A549 treated with AZD9567 at 1 μM for 4 hours (cell line): ENCODE measurements around the gene PTGES2. TPM values are rescaled to one million over a fixed set of nuclear protein-coding genes. Genes with fewer than 3 reads are reported as not detected.

ENCODE experiments used
- total RNA-seq: library from RNA; stranded (reverse); fragments of 200-300 nt; extraction: Qiagen RNA extraction; gene quantifications from 5 replicates; pipeline ENCODE4 v1.2.3, GENCODE V29; 2022; ENCODE audit not compliant: insufficient read depth

PTGES2 gene
- 75.3 to 103 TPM (median 98.9 TPM) in 5 replicates for total RNA-seq

DNA sequence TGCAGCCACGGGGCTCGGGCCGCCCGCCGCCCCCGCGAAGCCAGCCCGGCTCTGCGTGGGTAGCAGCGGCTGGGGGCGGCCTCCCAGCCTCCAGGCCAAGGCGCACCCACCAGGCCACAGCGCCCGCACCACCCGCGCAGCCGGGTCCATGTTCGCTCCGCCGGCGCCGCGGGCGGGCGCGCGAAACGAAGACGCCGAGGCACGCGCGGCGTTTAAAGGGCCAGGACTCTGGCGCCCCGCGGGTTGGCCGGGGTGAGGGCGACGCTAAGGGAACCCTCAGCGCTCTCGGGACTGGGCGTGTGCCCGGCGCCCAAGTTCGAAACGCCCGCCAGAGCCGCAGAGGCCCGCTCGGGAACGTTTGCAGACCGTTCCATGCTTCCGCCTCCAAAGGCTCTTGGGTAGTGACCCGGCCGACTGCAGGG is at the start of gene PTGES2:
PTGES2 (minus strand) TSS at position 162 of the 422 bp plus-strand sequence; CDS start at position 150, 12 bp downstream.

DNA sequence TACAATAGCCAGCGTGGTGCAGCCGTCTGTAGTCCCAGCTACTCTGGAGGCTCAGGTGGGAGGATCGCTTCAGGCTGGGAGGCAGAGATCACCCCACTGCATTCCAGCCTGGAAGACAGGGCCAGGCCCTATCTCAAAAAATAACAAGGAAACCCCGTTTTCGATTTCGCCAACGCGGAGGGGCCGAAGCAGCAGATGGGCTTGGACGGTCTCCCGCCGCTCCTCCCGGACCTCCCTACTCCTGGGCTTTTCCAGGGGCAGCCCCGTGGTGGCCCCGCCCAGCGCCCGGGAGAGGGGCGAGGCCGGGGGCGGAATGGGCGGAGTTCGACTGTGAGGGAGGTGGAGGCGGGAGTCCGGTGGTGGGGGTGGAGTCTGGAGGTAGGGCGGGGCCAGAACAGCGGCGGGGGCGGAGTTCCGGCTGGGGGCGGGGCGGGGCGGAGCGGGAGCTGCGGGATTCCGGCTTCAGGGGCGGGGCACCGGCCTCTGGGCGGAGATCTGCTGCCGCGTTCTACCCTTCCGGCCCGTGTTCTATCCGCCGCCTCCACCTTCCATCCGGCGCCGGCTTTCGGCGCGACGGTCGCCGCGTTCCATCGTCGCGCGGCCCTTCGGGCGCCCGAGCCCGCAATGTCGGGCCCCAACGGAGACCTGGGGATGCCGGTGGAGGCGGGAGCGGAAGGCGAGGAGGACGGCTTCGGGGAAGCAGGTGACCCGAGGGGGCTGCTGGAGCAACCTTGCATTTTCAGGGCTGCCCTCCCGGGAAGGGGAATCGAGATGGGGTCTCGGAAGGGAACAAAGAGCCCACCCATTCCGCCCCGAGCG is 32.5 kb upstream of the PTGES2 start, which contains the start of gene BBLN:
BBLN (plus strand) TSS at position 482 of the 819 bp plus-strand sequence; CDS start at position 625, 143 bp downstream.

DNA sequence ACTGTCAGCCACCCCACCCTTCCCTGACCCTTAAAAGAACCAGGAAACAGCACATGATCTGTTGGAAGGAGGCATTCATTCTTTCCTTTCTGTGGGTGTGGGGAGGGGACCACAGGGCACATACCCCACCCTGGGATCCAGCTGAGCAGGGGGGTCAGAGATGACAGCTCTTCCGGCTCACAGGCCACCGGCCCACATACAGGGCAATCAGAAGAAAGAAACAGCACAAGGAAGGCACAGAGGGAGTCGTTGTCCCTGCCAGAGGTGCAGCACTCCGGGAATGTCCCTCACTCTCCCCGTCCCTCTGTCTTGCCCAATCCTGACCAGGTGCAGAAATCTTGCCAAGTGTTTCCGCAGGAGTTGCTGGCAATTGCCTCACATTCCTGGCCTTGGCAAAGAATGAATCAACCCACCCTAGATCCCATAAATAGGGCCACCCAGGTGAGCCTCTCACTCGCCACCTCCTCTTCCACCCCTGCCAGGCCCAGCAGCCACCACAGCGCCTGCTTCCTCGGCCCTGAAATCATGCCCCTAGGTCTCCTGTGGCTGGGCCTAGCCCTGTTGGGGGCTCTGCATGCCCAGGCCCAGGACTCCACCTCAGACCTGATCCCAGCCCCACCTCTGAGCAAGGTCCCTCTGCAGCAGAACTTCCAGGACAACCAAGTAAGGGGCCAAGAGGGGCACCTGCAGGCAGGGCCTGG is 21.6 kb upstream of the PTGES2 start, which contains the start of gene LCN2:
LCN2 (plus strand) TSS at position 453 of the 701 bp plus-strand sequence; CDS start at position 526, 73 bp downstream.

Other genes with a start within 250 kb of the PTGES2 start
- 19.5 to 29.9 TPM (median 22.3 TPM) in 5 replicates for gene ST6GALNAC6, start 228.1 kb downstream of the PTGES2 start, total RNA-seq
- gene ST6GALNAC4, start 210.7 kb downstream of the PTGES2 start, total RNA-seq: 16.1 to 19.0 TPM (median 18.1 TPM) in 5 replicates
- 1.1 to 7.0 TPM (median 2.2 TPM) in 5 replicates for gene PIP5KL1, start 197.0 kb downstream of the PTGES2 start, total RNA-seq
- 38.0 to 48.2 TPM (median 43.1 TPM) in 5 replicates for gene DPM2, start 189.9 kb downstream of the PTGES2 start, total RNA-seq
- gene EEIG1, start 146.7 kb downstream of the PTGES2 start, total RNA-seq: 35.1 to 66.4 TPM (median 44.3 TPM) in 5 replicates
- 2.6 to 6.8 TPM (median 6.1 TPM) in 5 replicates for gene NAIF1, start 60.4 kb downstream of the PTGES2 start, total RNA-seq
- gene SLC25A25, start 59.5 kb downstream of the PTGES2 start, total RNA-seq: 5.6 to 9.4 TPM (median 8.3 TPM) in 5 replicates
- gene LCN2, start 21.7 kb upstream of the PTGES2 start, total RNA-seq: 2.9 to 6.8 TPM (median 3.9 TPM) in 5 replicates
- 47.1 to 75.1 TPM (median 62.3 TPM) in 5 replicates for gene BBLN, start 32.5 kb upstream of the PTGES2 start, total RNA-seq
- 67.2 to 92.6 TPM (median 81.2 TPM) in 5 replicates for gene CIZ1, start 63.8 kb upstream of the PTGES2 start, total RNA-seq
- 80.2 to 85.7 TPM (median 83.0 TPM) in 5 replicates for gene DNM1, start 75.7 kb upstream of the PTGES2 start, total RNA-seq
- gene GOLGA2, start 148.3 kb upstream of the PTGES2 start, total RNA-seq: 39.6 to 53.2 TPM (median 47.6 TPM) in 5 replicates
- gene SWI5, start 148.5 kb upstream of the PTGES2 start, total RNA-seq: 36.3 to 45.7 TPM (median 44.4 TPM) in 5 replicates
- 35.5 to 51.7 TPM (median 48.0 TPM) in 5 replicates for gene TRUB2, start 194.7 kb upstream of the PTGES2 start, total RNA-seq
- 57.5 to 66.0 TPM (median 60.2 TPM) in 5 replicates for gene COQ4, start 195.1 kb upstream of the PTGES2 start, total RNA-seq
- gene SLC27A4, start 212.8 kb upstream of the PTGES2 start, total RNA-seq: 37.7 to 51.0 TPM (median 46.1 TPM) in 5 replicates
- gene URM1, start 243.6 kb upstream of the PTGES2 start, total RNA-seq: 77.4 to 87.0 TPM (median 80.7 TPM) in 5 replicates